Stomach (tissue), 9 donors: Measurements from ENCODE around the gene CHSY3. TPM values are rescaled to one million over a fixed set of nuclear protein-coding genes. Genes with fewer than 3 reads are reported as not detected.

Experiments used
- DNase-seq, 2 donors: peaks; one replicate each; pipeline versions ENCODE4 v3.0.0 to v3.0.0-alpha.2; 2013 to 2019
- H3K27ac ChIP-seq, 5 donors: fragments of 200-600 bp in 4 of 5; sonication (generic) in 4 of 5; one replicate each; pipeline ENCODE4 v1.5.1; 2013 to 2019; ENCODE audit warnings: mild to moderate bottlenecking in 1 of 5, moderate library complexity in 1 of 5
- H3K27me3 ChIP-seq, 3 donors: fragments of 200-600 bp; sonication (generic); one replicate each; pipeline ENCODE4 v1.5.1; 2017 to 2019; ENCODE audit warnings: mixed run types in 1 of 3
- H3K36me3 ChIP-seq, 4 donors: fragments of 200-600 bp; sonication (generic); 1 replicate in 3 of 4; 2 replicates in 1 of 4; pipeline ENCODE4 v1.5.1; 2016 to 2019
- H3K4me1 ChIP-seq, 4 donors: fragments of 200-600 bp; sonication (generic); one replicate each; pipeline ENCODE4 v1.5.1; 2016 to 2019
- H3K4me3 ChIP-seq, 4 donors: fragments of 200-600 bp; sonication (generic) in 3 of 4; one replicate each; pipeline ENCODE4 v1.5.1; 2016 to 2019; ENCODE audit warnings: mild to moderate bottlenecking in 1 of 4
- H3K9me3 ChIP-seq, 4 donors: fragments of 200-600 bp; sonication (generic); one replicate each; pipeline ENCODE4 v1.5.1; 2016 to 2019
- CTCF ChIP-seq, 7 experiments: fragments of 450-650 bp in 4 of 7; fragments of 200-600 bp in 3 of 7; sonication (generic) in 3 of 7; IDR thresholded peaks; one replicate each; pipeline ENCODE4 v1.5.1; 2016 to 2019; ENCODE audit warnings: antibody characterized with exemption in 7 of 7, control low read depth in 2 of 7, mild to moderate bottlenecking in 1 of 7
- EP300 ChIP-seq: sonication (generic); formaldehyde crosslinking; IDR thresholded peaks from one replicate; pipeline ENCODE4 v1.6.1; 2017; ENCODE audit warnings: antibody characterized with exemption
- POLR2A ChIP-seq, 4 donors: fragments of 450-650 bp; IDR thresholded peaks; one replicate each; pipeline ENCODE4 v1.6.1; 2016; ENCODE audit warnings: antibody characterized with exemption in 4 of 4, control low read depth in 2 of 4, mild to moderate bottlenecking in 1 of 4, moderate library complexity in 1 of 4
- POLR2AphosphoS5 ChIP-seq, 3 donors: sonication (generic); formaldehyde crosslinking; IDR thresholded peaks; one replicate each; pipeline ENCODE4 v1.6.1; 2016; ENCODE audit warnings: antibody characterized with exemption in 3 of 3
- WGBS, 5 donors: extraction: QIAGEN DNeasy Blood & Tissue Kit in 3 of 5; methylation state at CpG; one replicate each; pipeline versions ENCODE4 v1.1.5 to v1.1.7; 2013 to 2018; 5-methylcytosine and 5-hydroxymethylcytosine counted together
- intact Hi-C: fragments of 100-400 bp; cut with DNase I; formaldehyde crosslinking; loops from one replicate; pipeline ENCODE4 v1.15.1; 2023; ENCODE audit warnings: low total_unique reads
- polyA plus RNA-seq, 3 donors: library from polyadenylated mRNA; stranded (reverse); fragments of 200-250 nt; gene quantifications; one replicate each; pipeline ENCODE4 v1.2.3, GENCODE V29; 2013
- total RNA-seq, 5 donors: library from RNA; depleted of rRNA; stranded (reverse); fragments of >200 nt; gene quantifications; one replicate each; pipeline versions ENCODE4 v1.1.0 to v1.2.3, GENCODE V29; 2014 to 2016
- donor health status: healthy with polysubstance abuse.
- donor health status: Bipolar disorder and iron deficiency.
- donor health status: healthy.

CHSY3 gene
- total and polyA plus RNA-seq, 8 donors, result under 0.01 to 6.1 (median 0.31) TPM; not detected in 1

- 67 to 93% (median 89%) methylated on average over 1 of the region's 1 CpG for WGBS, 5 donors
- no peak for TF ChIP-seq POLR2A (IDR thresholded peaks at IDR 0.05)
- no peak for TF ChIP-seq EP300
- TF ChIP-seq CTCF (IDR thresholded peaks at IDR 0.05), result no peak
- no peak for TF ChIP-seq POLR2AphosphoS5 (IDR thresholded peaks at IDR 0.05)
- H3K27ac ChIP-seq, result no peak overlapping the region
- H3K9me3 ChIP-seq, result no peaks in the 10 kb centered on the region
- no peak overlapping the region for H3K4me3 ChIP-seq
- no peaks in the 10 kb centered on the region for H3K4me1 ChIP-seq
- no peak for DNase-seq
- no peaks in the 10 kb centered on the region for H3K27me3 ChIP-seq
- intact Hi-C loops, result no loop called here
- no peaks in the 10 kb centered on the region for H3K36me3 ChIP-seq
Measured at GRCh38 chr5:130104895-130105688, 200.8 kb downstream of the CHSY3 start.

- Histone ChIP-seq H3K36me3 (no peaks in the 10 kb centered on the region), H3K27ac (no peak overlapping the region), H3K9me3 (no peaks in the 10 kb centered on the region), H3K4me1 (no peaks in the 10 kb centered on the region), H3K27me3 (no peaks in the 10 kb centered on the region), H3K4me3 (no peak overlapping the region)
- TF ChIP-seq CTCF (IDR thresholded peaks at IDR 0.05) (no peak), POLR2A (IDR thresholded peaks at IDR 0.05) (no peak), POLR2AphosphoS5 (IDR thresholded peaks at IDR 0.05) (no peak), EP300 (no peak)
- intact Hi-C loops, result no loop called here
- DNase-seq, result no peak
Measured at GRCh38 chr5:130106480-130106879, 202.2 kb downstream of the CHSY3 start.

- Histone ChIP-seq H3K4me1 (no peaks in the 10 kb centered on the region), H3K9me3 (no peaks in the 10 kb centered on the region), H3K27me3 (no peaks in the 10 kb centered on the region), H3K27ac (no peak overlapping the region), H3K4me3 (no peak overlapping the region), H3K36me3 (no peaks in the 10 kb centered on the region)
- 24 to 47% (median 33%) methylated on average over 1 of the region's 1 CpG for WGBS, 5 donors
- intact Hi-C loops, result no loop called here
- TF ChIP-seq POLR2A (IDR thresholded peaks at IDR 0.05) (no peak), CTCF (IDR thresholded peaks at IDR 0.05) (peak in 1 of 7 experiments; percentile 31)
- DNase-seq, result peak in 1 of 2 donors; percentile 48
Measured at GRCh38 chr5:130109152-130109551, 204.9 kb downstream of the CHSY3 start.

GRCh38 chr5:130110328-130110727 lies 206.1 kb downstream of the CHSY3 start:
- DNase-seq, result no peak
- H3K36me3 ChIP-seq, result no peaks in the 10 kb centered on the region
- H3K27ac ChIP-seq, result no peak overlapping the region
- no peaks in the 10 kb centered on the region for H3K27me3 ChIP-seq
- intact Hi-C loops, result no loop called here
- no peak overlapping the region for H3K4me3 ChIP-seq
- H3K4me1 ChIP-seq, result no peaks in the 10 kb centered on the region
- TF ChIP-seq CTCF (IDR thresholded peaks at IDR 0.05) (no peak), POLR2A (IDR thresholded peaks at IDR 0.05) (no peak), POLR2AphosphoS5 (IDR thresholded peaks at IDR 0.05) (no peak), EP300 (no peak)
- H3K9me3 ChIP-seq, result no peaks in the 10 kb centered on the region
